H9 (cell line): ENCODE measurements around the gene SOX18. TPM values are rescaled to one million over a fixed set of nuclear protein-coding genes. Genes with fewer than 3 reads are reported as not detected.

Source experiments
- DNase-seq: peaks from one replicate; pipeline ENCODE4 v3.0.0-alpha.2; 2017
- H2AFZ ChIP-seq: one replicate; pipeline ENCODE4 v1.6.1; 2013; ENCODE audit warnings: mild to moderate bottlenecking, low read length, control low read depth, moderate library complexity
- H2AK5ac ChIP-seq: 2 replicates; pipeline ENCODE4 v1.6.1; 2013; ENCODE audit warnings: low read length, control low read depth, mixed read lengths; ENCODE audit not compliant: insufficient read length
- H2BK120ac ChIP-seq: one replicate; pipeline ENCODE4 v1.6.1; 2013; ENCODE audit warnings: low read depth, mild to moderate bottlenecking, low read length, control low read depth, inconsistent platforms; ENCODE audit not compliant: poor library complexity, severe bottlenecking
- H2BK12ac ChIP-seq: 2 replicates; pipeline ENCODE4 v1.6.1; 2013; ENCODE audit warnings: low read length, control low read depth, mixed read lengths, low read depth; ENCODE audit not compliant: insufficient read length
- H2BK15ac ChIP-seq: 2 replicates; pipeline ENCODE4 v1.6.1; 2013; ENCODE audit warnings: low read depth, low read length, control low read depth
- H2BK20ac ChIP-seq: one replicate; pipeline ENCODE4 v1.6.1; 2013; ENCODE audit warnings: low read depth, mild to moderate bottlenecking, low read length, control low read depth, inconsistent platforms; ENCODE audit not compliant: poor library complexity, severe bottlenecking
- H2BK5ac ChIP-seq: 2 replicates; pipeline ENCODE4 v1.6.1; 2013; ENCODE audit warnings: low read length, control low read depth, mixed read lengths; ENCODE audit not compliant: insufficient read length
- H3K14ac ChIP-seq: 2 replicates; pipeline ENCODE4 v1.6.1; 2013; ENCODE audit warnings: low read length, control low read depth; ENCODE audit not compliant: insufficient read depth
- H3K18ac ChIP-seq: 2 replicates; pipeline ENCODE4 v1.6.1; 2013; ENCODE audit warnings: low read depth, mild to moderate bottlenecking, mixed read lengths, low read length, control low read depth; ENCODE audit not compliant: insufficient read length
- H3K23ac ChIP-seq: 2 replicates; pipeline ENCODE4 v1.6.1; 2013; ENCODE audit warnings: low read length, control low read depth, mixed read lengths, low read depth; ENCODE audit not compliant: insufficient read length
- H3K23me2 ChIP-seq: 2 replicates; pipeline ENCODE4 v1.6.1; 2013; ENCODE audit warnings: low read depth, mild to moderate bottlenecking, mixed read lengths, low read length, control low read depth; ENCODE audit not compliant: insufficient read length, poor library complexity, severe bottlenecking
- H3K27ac ChIP-seq: 2 replicates; pipeline ENCODE4 v1.5.1; 2013; ENCODE audit warnings: low read length, control low read depth, mixed read lengths, low read depth; ENCODE audit not compliant: insufficient read length
- H3K27me3 ChIP-seq: 2 replicates; pipeline ENCODE4 v1.6.1; 2013; ENCODE audit warnings: low read length, control low read depth, inconsistent platforms; ENCODE audit not compliant: insufficient read depth
- H3K4ac ChIP-seq: 2 replicates; pipeline ENCODE4 v1.6.1; 2013; ENCODE audit warnings: low read depth, mild to moderate bottlenecking, control low read depth, inconsistent platforms, low read length, moderate library complexity
- H3K4me1 ChIP-seq: 2 replicates; pipeline ENCODE4 v1.6.1; 2013; ENCODE audit warnings: low read length, control low read depth, inconsistent platforms; ENCODE audit not compliant: insufficient read depth
- H3K4me2 ChIP-seq: 2 replicates; pipeline ENCODE4 v1.6.1; 2013; ENCODE audit warnings: low read length, control low read depth, mixed read lengths; ENCODE audit not compliant: insufficient read length, insufficient read depth
- H3K56ac ChIP-seq: 2 replicates; pipeline ENCODE4 v1.6.1; 2013; ENCODE audit warnings: low read depth, mild to moderate bottlenecking, mixed read lengths, low read length, control low read depth; ENCODE audit not compliant: insufficient read length
- H3K79me1 ChIP-seq: 2 replicates; pipeline ENCODE4 v1.6.1; 2013; ENCODE audit warnings: low read depth, mild to moderate bottlenecking, moderate library complexity, low read length, control low read depth, inconsistent platforms; ENCODE audit not compliant: insufficient read depth, poor library complexity, severe bottlenecking
- H3K79me2 ChIP-seq: 2 replicates; pipeline ENCODE4 v1.6.1; 2013; ENCODE audit warnings: low read length, control low read depth, inconsistent platforms; ENCODE audit not compliant: insufficient read depth
- H3K9ac ChIP-seq: 2 replicates; pipeline ENCODE4 v1.6.1; 2013; ENCODE audit warnings: low read length, control low read depth, mixed read lengths; ENCODE audit not compliant: insufficient read length; ENCODE audit errors: extremely low read depth
- H3K9me3 ChIP-seq: one replicate; pipeline ENCODE4 v1.6.1; 2013; ENCODE audit warnings: low read depth, low read length, inconsistent platforms; ENCODE audit not compliant: control insufficient read depth
- H3T11ph ChIP-seq: one replicate; pipeline ENCODE4 v1.6.1; 2013; ENCODE audit warnings: mild to moderate bottlenecking, low read length, control low read depth, inconsistent platforms
- H4K20me1 ChIP-seq: one replicate; pipeline ENCODE4 v1.6.1; 2013; ENCODE audit not compliant: control insufficient read depth, insufficient read length, insufficient read depth
- H4K5ac ChIP-seq: 2 replicates; pipeline ENCODE4 v1.6.1; 2013; ENCODE audit warnings: low read depth, mild to moderate bottlenecking, mixed read lengths, low read length, control low read depth; ENCODE audit not compliant: insufficient read length
- H4K8ac ChIP-seq: replicated peaks from 2 replicates; pipeline ENCODE4 v1.6.1; 2013; ENCODE audit warnings: low read length, control low read depth, mixed read lengths, low read depth; ENCODE audit not compliant: insufficient read length
- H4K91ac ChIP-seq: 2 replicates; pipeline ENCODE4 v1.6.1; 2013; ENCODE audit warnings: low read depth, mild to moderate bottlenecking, moderate library complexity, mixed read lengths, low read length, control low read depth; ENCODE audit not compliant: insufficient read length
- H3K27ac Mint-ChIP-seq, 3 experiments: 2 replicates in 2 of 3; 3 replicates in 1 of 3; pipeline ENCODE4 v1.8.0; 2020 to 2021; ENCODE audit warnings: mixed read lengths in 3 of 3, mild to moderate bottlenecking in 1 of 3, moderate library complexity in 1 of 3
- H3K27me3 Mint-ChIP-seq: 2 replicates; pipeline ENCODE4 v1.8.0; 2021; ENCODE audit warnings: low read depth, mild to moderate bottlenecking, moderate library complexity, mixed read lengths
- H3K36me3 Mint-ChIP-seq, 3 experiments: 2 replicates in 2 of 3; 3 replicates in 1 of 3; pipeline ENCODE4 v1.8.0; 2020 to 2021; ENCODE audit warnings: low read depth in 3 of 3, mixed read lengths in 3 of 3; ENCODE audit not compliant: insufficient read depth in 1 of 3
- H3K4me1 Mint-ChIP-seq, 2 experiments: 2 replicates each; pipeline ENCODE4 v1.8.0; 2020; ENCODE audit warnings: mixed read lengths in 2 of 2
- H3K4me3 Mint-ChIP-seq, 2 experiments: 2 replicates in 1 of 2; 3 replicates in 1 of 2; pipeline ENCODE4 v1.8.0; 2020 to 2021; ENCODE audit warnings: mild to moderate bottlenecking in 2 of 2, mixed read lengths in 2 of 2, moderate library complexity in 1 of 2
- H3K9me3 Mint-ChIP-seq, 2 experiments: 2 replicates in 1 of 2; 3 replicates in 1 of 2; pipeline ENCODE4 v1.8.0; 2020; ENCODE audit warnings: mild to moderate bottlenecking in 2 of 2, mixed read lengths in 2 of 2, moderate library complexity in 1 of 2
- WGBS: extraction: QIAGEN DNeasy Blood & Tissue Kit; methylation state at CpG from one replicate; pipeline ENCODE4 v1.1.7; 2013; ENCODE audit warnings: missing lambda C conversion rate, low lambda C conversion rate, mixed read lengths; ENCODE audit not compliant: insufficient read length; ENCODE audit errors: extremely low coverage; 5-methylcytosine and 5-hydroxymethylcytosine counted together
- total RNA-seq: library from RNA; stranded (reverse); gene quantifications from 2 replicates; pipeline ENCODE4 v1.2.1, GENCODE V29; 2021
- TF ChIP-seq, protein P1 (sequence below): fragments of 200-600 bp; sonication (generic); conservative IDR thresholded peaks from 3 replicates; pipeline ENCODE4 v1.8.0; 2021; ENCODE audit warnings: antibody characterized with exemption, mild to moderate bottlenecking

The SOX18 gene
- total RNA-seq, 1 experiment from 2014 or later: 2.0 TPM

DNA sequence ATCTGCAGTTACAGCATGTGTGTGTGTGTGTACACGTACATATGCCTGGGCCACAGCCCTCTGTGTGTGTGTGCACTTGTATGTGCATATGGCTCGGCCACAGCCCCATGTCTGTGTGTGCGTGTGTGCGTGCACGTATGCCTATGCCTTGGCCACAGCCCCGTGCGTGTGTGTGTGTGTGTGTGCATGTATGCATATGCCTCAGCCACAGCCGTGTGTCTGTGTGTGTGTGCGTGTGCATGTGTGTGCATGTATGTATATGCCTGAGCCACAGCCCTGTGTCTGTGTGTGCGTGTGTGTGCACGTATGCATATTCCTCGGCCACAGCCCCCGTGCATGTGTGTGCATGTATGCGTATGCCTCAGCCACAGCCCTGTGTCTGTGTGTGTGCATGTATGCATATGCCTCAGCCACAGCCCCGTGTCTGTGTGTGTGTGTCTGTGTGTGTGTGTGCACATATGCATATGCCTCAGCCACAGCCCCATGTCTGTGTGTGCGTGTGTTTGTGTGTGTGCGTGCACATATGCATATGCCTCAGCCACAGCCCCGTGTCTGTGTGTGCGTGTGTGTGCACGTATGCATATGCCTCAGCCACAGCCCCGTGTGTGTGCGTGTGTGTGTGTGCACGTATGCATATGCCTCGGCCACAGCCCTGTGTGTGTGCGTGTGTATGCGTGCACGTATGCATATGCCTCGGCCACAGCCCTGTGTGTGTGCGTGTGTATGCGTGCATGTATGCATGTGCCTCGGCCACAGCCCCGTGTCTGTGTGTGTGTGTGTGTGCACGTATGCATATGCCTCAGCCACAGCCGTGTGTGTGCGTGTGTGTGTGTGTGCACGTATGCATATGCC, 28.1 kb downstream of the SOX18 start:
- Histone ChIP-seq H2AFZ (no peak overlapping the region), H2BK12ac (no peak overlapping the region), H2BK20ac (no peak overlapping the region), H3K27me3 (no peaks in the 10 kb centered on the region), H4K8ac (no peak overlapping the region), H4K91ac (no peak overlapping the region), H3T11ph (no peak overlapping the region), H2BK5ac (no peak overlapping the region), H3K9me3 (no peaks in the 10 kb centered on the region), H3K14ac (no peak overlapping the region), H2BK15ac (no peak overlapping the region), H4K20me1 (no peaks in the 10 kb centered on the region), H3K79me2 (no peaks in the 10 kb centered on the region), H3K4ac (no peak overlapping the region), H2BK120ac (no peak overlapping the region), H3K79me1 (no peaks in the 10 kb centered on the region), H4K5ac (no peak overlapping the region), H3K9ac (no peak overlapping the region), H3K4me2 (no peak overlapping the region), H3K27ac (no peak overlapping the region), H3K18ac (no peak overlapping the region), H3K23me2 (no peaks in the 10 kb centered on the region), H2AK5ac (no peak overlapping the region), H3K4me1 (no peaks in the 10 kb centered on the region), H3K23ac (no peak overlapping the region), H3K56ac (no peak overlapping the region)
- no peaks in the 10 kb centered on the region for H3K27me3 Mint-ChIP-seq
- TF ChIP-seq, protein P1, sequence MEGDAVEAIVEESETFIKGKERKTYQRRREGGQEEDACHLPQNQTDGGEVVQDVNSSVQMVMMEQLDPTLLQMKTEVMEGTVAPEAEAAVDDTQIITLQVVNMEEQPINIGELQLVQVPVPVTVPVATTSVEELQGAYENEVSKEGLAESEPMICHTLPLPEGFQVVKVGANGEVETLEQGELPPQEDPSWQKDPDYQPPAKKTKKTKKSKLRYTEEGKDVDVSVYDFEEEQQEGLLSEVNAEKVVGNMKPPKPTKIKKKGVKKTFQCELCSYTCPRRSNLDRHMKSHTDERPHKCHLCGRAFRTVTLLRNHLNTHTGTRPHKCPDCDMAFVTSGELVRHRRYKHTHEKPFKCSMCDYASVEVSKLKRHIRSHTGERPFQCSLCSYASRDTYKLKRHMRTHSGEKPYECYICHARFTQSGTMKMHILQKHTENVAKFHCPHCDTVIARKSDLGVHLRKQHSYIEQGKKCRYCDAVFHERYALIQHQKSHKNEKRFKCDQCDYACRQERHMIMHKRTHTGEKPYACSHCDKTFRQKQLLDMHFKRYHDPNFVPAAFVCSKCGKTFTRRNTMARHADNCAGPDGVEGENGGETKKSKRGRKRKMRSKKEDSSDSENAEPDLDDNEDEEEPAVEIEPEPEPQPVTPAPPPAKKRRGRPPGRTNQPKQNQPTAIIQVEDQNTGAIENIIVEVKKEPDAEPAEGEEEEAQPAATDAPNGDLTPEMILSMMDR: no peak
- no CpG with 5 or more reads among the region's 36 CpGs for WGBS
- peak overlapping the region in 1 of 3 experiments; percentile 44; a peak in 1 of 7 replicates for H3K27ac Mint-ChIP-seq
- no peaks in the 10 kb centered on the region for H3K4me1 Mint-ChIP-seq
- H3K36me3 Mint-ChIP-seq: peaks cover 40 to 79% (median 77%) of the 10 kb centered on the region in 3 experiments; a peak in 6 of 7 replicates
- no peak for DNase-seq
- no peaks in the 10 kb centered on the region; a peak in 1 of 5 replicates for H3K9me3 Mint-ChIP-seq
- no peak overlapping the region for H3K4me3 Mint-ChIP-seq
